HepG2 (cell line): Measurements from ENCODE around the gene PEPD. TPM values are rescaled to one million over a fixed set of nuclear protein-coding genes. Genes with fewer than 3 reads are reported as not detected.

Experiments used
- ATAC-seq: fragments of 200-7000 bp; cut with Tn5 transposase; 3 replicates; pipeline ENCODE4 v1.9.1; 2020; ENCODE audit warnings: mild to moderate bottlenecking, moderate library complexity
- BruUV-seq: library from RNA; stranded (reverse); fragments of 400-500 nt; replicated peaks from 2 replicates; lab custom pipeline; 2021; lab: Mats Ljungman, UMichigan
- CTCF ChIA-PET: fragments of 300-600 bp; formaldehyde crosslinking; extraction: SDS; loops from one replicate; lab custom pipeline; 2021; ENCODE audit warnings: low total read pairs, inconsistent platforms, low intra/inter-chr PET ratio; lab: Yijun Ruan, JAX
- POLR2A ChIA-PET: fragments of 350-600 bp; sonication (Branson Sonifier 250); formaldehyde crosslinking; loops from one replicate; lab custom pipeline; 2020; ENCODE audit warnings: antibody characterized with exemption, inconsistent platforms; lab: Yijun Ruan, JAX
- DNase-seq: peaks from one replicate; pipeline ENCODE4 v3.0.0-alpha.2; 2015; ENCODE audit warnings: low spot score
- FAIRE-seq: peaks from 3 replicates; lab custom pipeline; 2011; peaks lifted over from hg19 to GRCh38; lab: Jason Lieb, UNC
- H2AFZ ChIP-seq: one replicate; pipeline ENCODE4 v1.6.1; 2011; ENCODE audit warnings: low read length, inconsistent platforms
- H3K27ac ChIP-seq: fragments of 300-600 bp; 3 replicates; pipeline ENCODE4 v1.8.0; 2011; ENCODE audit warnings: mixed run types, mild to moderate bottlenecking, mixed read lengths, low read length, inconsistent platforms; ENCODE audit not compliant: insufficient read depth; ENCODE audit errors: extremely low read length
- H3K27me3 ChIP-seq, 2 experiments: fragments of 200-600 bp in 1 of 2; 2 replicates in 1 of 2; 3 replicates in 1 of 2; pipeline versions ENCODE4 v1.6.0 to v1.8.0; 2011; ENCODE audit warnings: low read length in 2 of 2, mild to moderate bottlenecking in 2 of 2, moderate library complexity in 2 of 2, inconsistent platforms in 1 of 2; ENCODE audit not compliant: insufficient read depth in 2 of 2, control insufficient read depth in 1 of 2
- H3K36me3 ChIP-seq, 2 experiments: fragments of 200-600 bp in 1 of 2; replicated peaks in 1 of 2; 2 replicates in 1 of 2; 3 replicates in 1 of 2; pipeline versions ENCODE4 v1.5.1 to v1.8.0; 2011; ENCODE audit warnings: low read length in 2 of 2, inconsistent platforms in 1 of 2; ENCODE audit not compliant: insufficient read depth in 2 of 2, control insufficient read depth in 1 of 2
- H3K4me1 ChIP-seq: 2 replicates; pipeline ENCODE4 v1.5.1; 2012; ENCODE audit warnings: low read length, inconsistent platforms; ENCODE audit not compliant: insufficient read depth
- H3K4me2 ChIP-seq: 2 replicates; pipeline ENCODE4 v1.6.0; 2011; ENCODE audit warnings: low read depth, low read length, inconsistent platforms
- H3K4me3 ChIP-seq, 3 experiments: fragments of 200-600 bp in 1 of 3; sonication (generic), shearing (Covaris generic) in 1 of 3; replicated peaks in 1 of 3; 2 replicates each; pipeline ENCODE4 v1.5.1; 2011 to 2016; ENCODE audit warnings: low read length in 3 of 3, inconsistent platforms in 2 of 3, low read depth in 2 of 3, mild to moderate bottlenecking in 2 of 3, control low read depth in 1 of 3, mixed read lengths in 1 of 3; ENCODE audit not compliant: insufficient read depth in 1 of 3
- H3K79me2 ChIP-seq: one replicate; pipeline ENCODE4 v1.6.1; 2011; ENCODE audit warnings: low read length, inconsistent platforms; ENCODE audit not compliant: insufficient read depth
- H3K9ac ChIP-seq: 2 replicates; pipeline ENCODE4 v1.6.0; 2011; ENCODE audit warnings: mild to moderate bottlenecking, low read depth, low read length, inconsistent platforms; ENCODE audit not compliant: insufficient read depth
- H3K9me3 ChIP-seq: 2 replicates; pipeline ENCODE4 v1.5.1; 2012; ENCODE audit warnings: mild to moderate bottlenecking, low read length
- H4K20me1 ChIP-seq: 2 replicates; pipeline ENCODE4 v1.6.0; 2011; ENCODE audit warnings: inconsistent platforms, mild to moderate bottlenecking, low read length, moderate library complexity; ENCODE audit not compliant: insufficient read depth
- AFF4 ChIP-seq: sonication (generic); formaldehyde crosslinking; IDR thresholded peaks from 2 replicates; pipeline ENCODE4 v1.4.0; 2020; ENCODE audit warnings: missing genetic modification reagents
- ARNT2 ChIP-seq: sonication (generic); formaldehyde crosslinking; IDR thresholded peaks from 2 replicates; pipeline ENCODE4 v1.8.0; 2022; ENCODE audit warnings: mild to moderate bottlenecking, low read depth, missing genetic modification reagents, moderate library complexity
- FLYWCH1 ChIP-seq: sonication (generic); formaldehyde crosslinking; IDR thresholded peaks from 2 replicates; pipeline ENCODE4 v1.8.1; 2023; ENCODE audit warnings: mild to moderate bottlenecking, missing genetic modification reagents
- KAT7 ChIP-seq: IDR thresholded peaks from 2 replicates; pipeline ENCODE4 v1.6.1; 2018; ENCODE audit warnings: borderline replicate concordance, missing compliant biosample characterization
- KLF15 ChIP-seq: sonication (generic); formaldehyde crosslinking; IDR thresholded peaks from 2 replicates; pipeline ENCODE4 v1.8.1; 2023; ENCODE audit warnings: borderline replicate concordance, mild to moderate bottlenecking, inconsistent platforms, missing genetic modification reagents, mixed read lengths
- NFE2 ChIP-seq: sonication (generic); formaldehyde crosslinking; IDR thresholded peaks from 2 replicates; pipeline ENCODE4 v1.4.0; 2020; ENCODE audit warnings: missing genetic modification reagents
- NR0B2 ChIP-seq: sonication (generic); formaldehyde crosslinking; IDR thresholded peaks from 2 replicates; pipeline ENCODE4 v1.4.0; 2020; ENCODE audit warnings: mild to moderate bottlenecking, missing genetic modification reagents
- POLR2AphosphoS5 ChIP-seq: IDR thresholded peaks from 2 replicates; pipeline ENCODE4 v1.6.1; 2012; ENCODE audit warnings: low read depth, low read length
- RFX1 ChIP-seq: fragments of 450-650 bp; IDR thresholded peaks from 2 replicates; pipeline ENCODE4 v1.6.1; 2017
- SRY ChIP-seq: sonication (generic); formaldehyde crosslinking; IDR thresholded peaks from 2 replicates; pipeline ENCODE4 v1.8.0; 2022; ENCODE audit warnings: mild to moderate bottlenecking, missing genetic modification reagents
- TBX2 ChIP-seq: sonication (generic); formaldehyde crosslinking; IDR thresholded peaks from 2 replicates; pipeline ENCODE4 v1.5.0; 2020; ENCODE audit warnings: missing genetic modification reagents, mild to moderate bottlenecking, borderline replicate concordance
- ZBTB2 ChIP-seq: sonication (generic); formaldehyde crosslinking; IDR thresholded peaks from 2 replicates; pipeline ENCODE4 v1.8.0; 2022; ENCODE audit warnings: low read depth, missing genetic modification reagents
- ZNF224 ChIP-seq: sonication (generic); formaldehyde crosslinking; IDR thresholded peaks from 2 replicates; pipeline ENCODE4 v1.5.0; 2020; ENCODE audit warnings: mild to moderate bottlenecking, missing genetic modification reagents
- ZNF274 ChIP-seq: sonication (generic); formaldehyde crosslinking; IDR thresholded peaks from 2 replicates; pipeline ENCODE4 v1.5.1; 2020; ENCODE audit warnings: mild to moderate bottlenecking, missing genetic modification reagents
- ZNF292 ChIP-seq: sonication (generic); formaldehyde crosslinking; IDR thresholded peaks from 2 replicates; pipeline ENCODE4 v1.8.1; 2022; ENCODE audit warnings: mild to moderate bottlenecking, low read depth, missing genetic modification reagents, borderline replicate concordance
- ZNF580 ChIP-seq: IDR thresholded peaks from 2 replicates; pipeline ENCODE4 v1.6.1; 2016; ENCODE audit warnings: low read depth, borderline replicate concordance
- ZNF790 ChIP-seq: sonication (generic); formaldehyde crosslinking; IDR thresholded peaks from 2 replicates; pipeline ENCODE4 v1.8.0; 2022; ENCODE audit warnings: missing genetic modification reagents, mild to moderate bottlenecking, borderline replicate concordance
- ZSCAN20 ChIP-seq: sonication (generic); formaldehyde crosslinking; IDR thresholded peaks from 2 replicates; pipeline ENCODE4 v1.4.0; 2020; ENCODE audit warnings: missing genetic modification reagents, mild to moderate bottlenecking, borderline replicate concordance
- WGBS: methylation state at CpG from one replicate; pipeline ENCODE4 v1.1.6; 2017; ENCODE audit warnings: low lambda C conversion rate; 5-methylcytosine and 5-hydroxymethylcytosine counted together
- in situ Hi-C: cut with HindIII; loops from 2 replicates; pipeline ENCODE4 v1.10.0; 2017; ENCODE audit warnings: low pct_unique_long_range_greater_than_20kb; ENCODE audit not compliant: extremely low pct_ligation_motif_present
- intact Hi-C: fragments of 100-400 bp; cut with micrococcal nuclease; formaldehyde crosslinking; loops from one replicate; pipeline ENCODE4 v1.10.0; 2022; ENCODE audit not compliant: unreplicated experiment
- polyA plus RNA-seq, 8 experiments: library from polyadenylated mRNA; depleted of rRNA in 3 of 8; stranded (reverse) in 7 of 8; unstranded in 1 of 8; fragments of >200 nt; fragmentation: Illumina TruSeq in 4 of 8; extraction: Trizol in 4 of 8; gene quantifications; 2 replicates each; pipeline versions ENCODE4 v1.2.1 to v1.2.3, GENCODE V29; 2011 to 2016; ENCODE audit warnings: low read depth in 4 of 8, missing spikeins in 1 of 8, mixed read lengths in 1 of 8; ENCODE audit not compliant: insufficient read depth in 1 of 8
- total RNA-seq, 5 experiments: library from RNA; depleted of rRNA; stranded (reverse); fragments of >200 nt; fragmentation: Illumina TruSeq; extraction: Trizol; gene quantifications; 2 replicates each; pipeline ENCODE4 v1.2.3, GENCODE V29; 2016; ENCODE audit warnings: low read depth in 1 of 5

The PEPD gene
- total and polyA plus RNA-seq, 2 of the 13 experiments (the other 11 are each of a cell fraction or from before 2014, with no cell fraction given): 60.7 to 75.1 TPM

GRCh38 chr19:33522371-33522662 lies 726 bp upstream of the PEPD start (continued):
- no peak for TF ChIP-seq KLF15
- no peak for TF ChIP-seq KAT7 (CRISPR knock-in tag)
- no peak for TF ChIP-seq RFX1
- no peak for TF ChIP-seq ZNF790 (CRISPR knock-in tag)
- TF ChIP-seq SRY (CRISPR knock-in tag): 0 out of 2 replicates have a peak, but pooled peaks have one; percentile 5
- TF ChIP-seq NR0B2 (CRISPR knock-in tag): 0 out of 2 replicates have a peak, but pooled peaks have one; percentile 14
- no peak for TF ChIP-seq ZBTB2

- in situ Hi-C loops (no loop called here), intact Hi-C loops (no loop called here)
- Histone ChIP-seq H3K27ac (peak overlapping the region; percentile 72), H4K20me1 (peaks cover 3% of the 10 kb centered on the region; the same call in 1 of the 2 replicates), H3K27me3 (peaks cover 6 to 23% of the 10 kb centered on the region in 2 experiments; a peak in 3 of 5 replicates), H3K4me2 (peak overlapping the region; percentile 92), H3K36me3 (no peaks in the 10 kb centered on the region), H2AFZ (no peak overlapping the region), H3K9ac (peak overlapping the region; percentile 82), H3K4me1 (peaks cover 45% of the 10 kb centered on the region), H3K9me3 (no peaks in the 10 kb centered on the region), H3K79me2 (peaks cover 27% of the 10 kb centered on the region), H3K4me3 (peak overlapping the region; percentile 76 to 97 (median 78))
- BruUV-seq: TSS peak; percentile 71
- peak; percentile 62 for ATAC-seq
- FAIRE-seq: no peak
- 1% methylated on average over 10 of the region's 18 CpGs for WGBS
- ChIA-PET CTCF (no interaction called here), POLR2A (interaction anchor here (1.0 to 1.4 kb wide), 6 partner anchors 12 to 298 kb away, joined by 3 to 4 read pairs (median 3); no protein-coding TSS in a partner anchor)
- peak; percentile 33 for DNase-seq
- no peak for TF ChIP-seq ZNF274 (CRISPR knock-in tag)
- TF ChIP-seq TBX2 (CRISPR knock-in tag): no peak
- TF ChIP-seq ZSCAN20: no peak
- TF ChIP-seq NFE2: no peak
- TF ChIP-seq ARNT2 (CRISPR knock-in tag): no peak
- no peak for TF ChIP-seq POLR2AphosphoS5
- no peak for TF ChIP-seq AFF4 (CRISPR knock-in tag)
- TF ChIP-seq ZNF224 (CRISPR knock-in tag): 0 out of 2 replicates have a peak, but pooled peaks have one; percentile 16
- TF ChIP-seq ZNF580 (CRISPR knock-in tag): no peak
- no peak for TF ChIP-seq FLYWCH1 (CRISPR knock-in tag)
- no peak for TF ChIP-seq ZNF292 (CRISPR knock-in tag)
Observed at GRCh38 chr19:33520844-33521479, 629 bp downstream of the PEPD start.
